ENCODE data around the gene BAG3.

BAG3 gene

DNA sequence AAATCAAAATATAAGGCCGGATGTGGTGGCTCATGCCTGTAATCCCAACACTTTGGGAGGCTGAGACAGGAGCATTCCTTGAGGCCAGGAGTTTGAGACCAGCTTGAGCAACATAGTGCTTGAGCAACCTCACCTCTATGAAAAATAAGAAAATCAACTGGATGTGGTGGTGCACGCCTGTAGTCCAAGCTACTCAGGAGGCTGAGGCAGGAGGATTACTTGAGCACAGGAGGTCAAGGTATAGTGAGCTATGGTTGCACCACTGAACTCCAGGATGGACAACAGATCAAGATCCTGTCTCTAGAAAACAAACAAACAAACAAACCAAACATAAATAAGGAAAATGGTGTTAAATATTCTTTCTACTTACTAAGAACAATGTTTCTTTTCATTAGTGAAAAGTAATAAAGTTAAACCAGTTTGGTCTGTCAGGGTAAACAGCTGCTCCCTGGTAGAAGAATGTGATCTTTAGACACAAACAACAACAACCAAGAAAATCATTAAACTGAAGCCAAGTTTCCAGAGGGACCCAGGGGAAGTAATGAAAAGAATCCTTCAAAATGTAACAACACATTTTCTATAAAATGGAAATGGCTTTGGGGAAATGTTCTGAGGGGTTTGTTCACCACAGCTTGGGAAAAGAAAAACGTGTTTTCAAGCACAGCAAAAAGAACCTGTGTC, 17.5 kb upstream of the BAG3 start:
- H3K4me1 ChIP-seq (ENCODE audit: control insufficient read depth, insufficient read depth, low read length): no peaks in the 10 kb centered on the region
- POLR2A ChIA-PET: interaction anchor here (0.6 to 0.7 kb wide), 2 partner anchors 8 to 251 kb away, joined by 3 read pairs; no protein-coding TSS in a partner anchor
- H3K36me3 ChIP-seq (ENCODE audit: control insufficient read depth in 2 of 2, insufficient read depth in 1 of 2, low read length in 2 of 2): no peaks in the 10 kb centered on the region
- CTCF ChIA-PET: interaction anchor here (0.6 to 0.7 kb wide), 2 partner anchors 58 to 108 kb away, joined by 3 read pairs; no protein-coding TSS in a partner anchor
- H3K9me3 ChIP-seq (ENCODE audit: control insufficient read depth, insufficient read depth, low read depth, low read length): no peaks in the 10 kb centered on the region
- no peak overlapping the region for H3K4me3 ChIP-seq (ENCODE audit: low read depth, low read length)
- H3K27ac ChIP-seq (ENCODE audit: extremely low read depth, low read depth, low read length): no peak overlapping the region
- TF ChIP-seq ZNF223 (tag by site-specific recombination; IDR thresholded peaks at IDR 0.05): no peak
- no peak for TF ChIP-seq ZNF19 (tag by site-specific recombination; IDR thresholded peaks at IDR 0.05; ENCODE audit: low read depth)
- TF ChIP-seq KLF9 (tag by site-specific recombination; IDR thresholded peaks at IDR 0.05; ENCODE audit: low read depth): no peak
- TF ChIP-seq, protein P1, sequence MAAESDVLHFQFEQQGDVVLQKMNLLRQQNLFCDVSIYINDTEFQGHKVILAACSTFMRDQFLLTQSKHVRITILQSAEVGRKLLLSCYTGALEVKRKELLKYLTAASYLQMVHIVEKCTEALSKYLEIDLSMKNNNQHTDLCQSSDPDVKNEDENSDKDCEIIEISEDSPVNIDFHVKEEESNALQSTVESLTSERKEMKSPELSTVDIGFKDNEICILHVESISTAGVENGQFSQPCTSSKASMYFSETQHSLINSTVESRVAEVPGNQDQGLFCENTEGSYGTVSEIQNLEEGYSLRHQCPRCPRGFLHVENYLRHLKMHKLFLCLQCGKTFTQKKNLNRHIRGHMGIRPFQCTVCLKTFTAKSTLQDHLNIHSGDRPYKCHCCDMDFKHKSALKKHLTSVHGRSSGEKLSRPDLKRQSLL (tag by site-specific recombination; IDR thresholded peaks at IDR 0.05): no peak
- TF ChIP-seq, protein P2, sequence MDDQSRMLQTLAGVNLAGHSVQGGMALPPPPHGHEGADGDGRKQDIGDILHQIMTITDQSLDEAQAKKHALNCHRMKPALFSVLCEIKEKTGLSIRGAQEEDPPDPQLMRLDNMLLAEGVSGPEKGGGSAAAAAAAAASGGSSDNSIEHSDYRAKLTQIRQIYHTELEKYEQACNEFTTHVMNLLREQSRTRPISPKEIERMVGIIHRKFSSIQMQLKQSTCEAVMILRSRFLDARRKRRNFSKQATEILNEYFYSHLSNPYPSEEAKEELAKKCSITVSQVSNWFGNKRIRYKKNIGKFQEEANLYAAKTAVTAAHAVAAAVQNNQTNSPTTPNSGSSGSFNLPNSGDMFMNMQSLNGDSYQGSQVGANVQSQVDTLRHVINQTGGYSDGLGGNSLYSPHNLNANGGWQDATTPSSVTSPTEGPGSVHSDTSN (CRISPR knock-in tag; IDR thresholded peaks at IDR 0.05): no peak
- no peak for TF ChIP-seq ZXDB (tag by site-specific recombination; IDR thresholded peaks at IDR 0.05)
- TF ChIP-seq, protein P3, sequence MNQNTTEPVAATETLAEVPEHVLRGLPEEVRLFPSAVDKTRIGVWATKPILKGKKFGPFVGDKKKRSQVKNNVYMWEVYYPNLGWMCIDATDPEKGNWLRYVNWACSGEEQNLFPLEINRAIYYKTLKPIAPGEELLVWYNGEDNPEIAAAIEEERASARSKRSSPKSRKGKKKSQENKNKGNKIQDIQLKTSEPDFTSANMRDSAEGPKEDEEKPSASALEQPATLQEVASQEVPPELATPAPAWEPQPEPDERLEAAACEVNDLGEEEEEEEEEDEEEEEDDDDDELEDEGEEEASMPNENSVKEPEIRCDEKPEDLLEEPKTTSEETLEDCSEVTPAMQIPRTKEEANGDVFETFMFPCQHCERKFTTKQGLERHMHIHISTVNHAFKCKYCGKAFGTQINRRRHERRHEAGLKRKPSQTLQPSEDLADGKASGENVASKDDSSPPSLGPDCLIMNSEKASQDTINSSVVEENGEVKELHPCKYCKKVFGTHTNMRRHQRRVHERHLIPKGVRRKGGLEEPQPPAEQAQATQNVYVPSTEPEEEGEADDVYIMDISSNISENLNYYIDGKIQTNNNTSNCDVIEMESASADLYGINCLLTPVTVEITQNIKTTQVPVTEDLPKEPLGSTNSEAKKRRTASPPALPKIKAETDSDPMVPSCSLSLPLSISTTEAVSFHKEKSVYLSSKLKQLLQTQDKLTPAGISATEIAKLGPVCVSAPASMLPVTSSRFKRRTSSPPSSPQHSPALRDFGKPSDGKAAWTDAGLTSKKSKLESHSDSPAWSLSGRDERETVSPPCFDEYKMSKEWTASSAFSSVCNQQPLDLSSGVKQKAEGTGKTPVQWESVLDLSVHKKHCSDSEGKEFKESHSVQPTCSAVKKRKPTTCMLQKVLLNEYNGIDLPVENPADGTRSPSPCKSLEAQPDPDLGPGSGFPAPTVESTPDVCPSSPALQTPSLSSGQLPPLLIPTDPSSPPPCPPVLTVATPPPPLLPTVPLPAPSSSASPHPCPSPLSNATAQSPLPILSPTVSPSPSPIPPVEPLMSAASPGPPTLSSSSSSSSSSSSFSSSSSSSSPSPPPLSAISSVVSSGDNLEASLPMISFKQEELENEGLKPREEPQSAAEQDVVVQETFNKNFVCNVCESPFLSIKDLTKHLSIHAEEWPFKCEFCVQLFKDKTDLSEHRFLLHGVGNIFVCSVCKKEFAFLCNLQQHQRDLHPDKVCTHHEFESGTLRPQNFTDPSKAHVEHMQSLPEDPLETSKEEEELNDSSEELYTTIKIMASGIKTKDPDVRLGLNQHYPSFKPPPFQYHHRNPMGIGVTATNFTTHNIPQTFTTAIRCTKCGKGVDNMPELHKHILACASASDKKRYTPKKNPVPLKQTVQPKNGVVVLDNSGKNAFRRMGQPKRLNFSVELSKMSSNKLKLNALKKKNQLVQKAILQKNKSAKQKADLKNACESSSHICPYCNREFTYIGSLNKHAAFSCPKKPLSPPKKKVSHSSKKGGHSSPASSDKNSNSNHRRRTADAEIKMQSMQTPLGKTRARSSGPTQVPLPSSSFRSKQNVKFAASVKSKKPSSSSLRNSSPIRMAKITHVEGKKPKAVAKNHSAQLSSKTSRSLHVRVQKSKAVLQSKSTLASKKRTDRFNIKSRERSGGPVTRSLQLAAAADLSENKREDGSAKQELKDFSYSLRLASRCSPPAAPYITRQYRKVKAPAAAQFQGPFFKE (tag by site-specific recombination; IDR thresholded peaks at IDR 0.05; ENCODE audit: borderline replicate concordance): no peak
- no peak for TF ChIP-seq ZBTB8A (tag by site-specific recombination; IDR thresholded peaks at IDR 0.05)
- TF ChIP-seq ZNF777 (tag by site-specific recombination; IDR thresholded peaks at IDR 0.05; ENCODE audit: borderline replicate concordance): no peak
- TF ChIP-seq, protein P4, sequence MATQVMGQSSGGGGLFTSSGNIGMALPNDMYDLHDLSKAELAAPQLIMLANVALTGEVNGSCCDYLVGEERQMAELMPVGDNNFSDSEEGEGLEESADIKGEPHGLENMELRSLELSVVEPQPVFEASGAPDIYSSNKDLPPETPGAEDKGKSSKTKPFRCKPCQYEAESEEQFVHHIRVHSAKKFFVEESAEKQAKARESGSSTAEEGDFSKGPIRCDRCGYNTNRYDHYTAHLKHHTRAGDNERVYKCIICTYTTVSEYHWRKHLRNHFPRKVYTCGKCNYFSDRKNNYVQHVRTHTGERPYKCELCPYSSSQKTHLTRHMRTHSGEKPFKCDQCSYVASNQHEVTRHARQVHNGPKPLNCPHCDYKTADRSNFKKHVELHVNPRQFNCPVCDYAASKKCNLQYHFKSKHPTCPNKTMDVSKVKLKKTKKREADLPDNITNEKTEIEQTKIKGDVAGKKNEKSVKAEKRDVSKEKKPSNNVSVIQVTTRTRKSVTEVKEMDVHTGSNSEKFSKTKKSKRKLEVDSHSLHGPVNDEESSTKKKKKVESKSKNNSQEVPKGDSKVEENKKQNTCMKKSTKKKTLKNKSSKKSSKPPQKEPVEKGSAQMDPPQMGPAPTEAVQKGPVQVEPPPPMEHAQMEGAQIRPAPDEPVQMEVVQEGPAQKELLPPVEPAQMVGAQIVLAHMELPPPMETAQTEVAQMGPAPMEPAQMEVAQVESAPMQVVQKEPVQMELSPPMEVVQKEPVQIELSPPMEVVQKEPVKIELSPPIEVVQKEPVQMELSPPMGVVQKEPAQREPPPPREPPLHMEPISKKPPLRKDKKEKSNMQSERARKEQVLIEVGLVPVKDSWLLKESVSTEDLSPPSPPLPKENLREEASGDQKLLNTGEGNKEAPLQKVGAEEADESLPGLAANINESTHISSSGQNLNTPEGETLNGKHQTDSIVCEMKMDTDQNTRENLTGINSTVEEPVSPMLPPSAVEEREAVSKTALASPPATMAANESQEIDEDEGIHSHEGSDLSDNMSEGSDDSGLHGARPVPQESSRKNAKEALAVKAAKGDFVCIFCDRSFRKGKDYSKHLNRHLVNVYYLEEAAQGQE (tag by site-specific recombination; IDR thresholded peaks at IDR 0.05): no peak
- no peak for TF ChIP-seq BCL11A (tag by site-specific recombination; IDR thresholded peaks at IDR 0.05; ENCODE audit: low read depth)
- TF ChIP-seq, protein P5, sequence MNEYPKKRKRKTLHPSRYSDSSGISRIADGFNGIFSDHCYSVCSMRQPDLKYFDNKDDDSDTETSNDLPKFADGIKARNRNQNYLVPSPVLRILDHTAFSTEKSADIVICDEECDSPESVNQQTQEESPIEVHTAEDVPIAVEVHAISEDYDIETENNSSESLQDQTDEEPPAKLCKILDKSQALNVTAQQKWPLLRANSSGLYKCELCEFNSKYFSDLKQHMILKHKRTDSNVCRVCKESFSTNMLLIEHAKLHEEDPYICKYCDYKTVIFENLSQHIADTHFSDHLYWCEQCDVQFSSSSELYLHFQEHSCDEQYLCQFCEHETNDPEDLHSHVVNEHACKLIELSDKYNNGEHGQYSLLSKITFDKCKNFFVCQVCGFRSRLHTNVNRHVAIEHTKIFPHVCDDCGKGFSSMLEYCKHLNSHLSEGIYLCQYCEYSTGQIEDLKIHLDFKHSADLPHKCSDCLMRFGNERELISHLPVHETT (tag by site-specific recombination; IDR thresholded peaks at IDR 0.05): no peak
- TF ChIP-seq ZNF174 (tag by site-specific recombination; IDR thresholded peaks at IDR 0.05): no peak
- TF ChIP-seq ZNF600 (tag by site-specific recombination; IDR thresholded peaks at IDR 0.05): no peak
- no peak for TF ChIP-seq ZNF302 (tag by site-specific recombination; IDR thresholded peaks at IDR 0.05; ENCODE audit: low read depth)
- TF ChIP-seq, protein P6, sequence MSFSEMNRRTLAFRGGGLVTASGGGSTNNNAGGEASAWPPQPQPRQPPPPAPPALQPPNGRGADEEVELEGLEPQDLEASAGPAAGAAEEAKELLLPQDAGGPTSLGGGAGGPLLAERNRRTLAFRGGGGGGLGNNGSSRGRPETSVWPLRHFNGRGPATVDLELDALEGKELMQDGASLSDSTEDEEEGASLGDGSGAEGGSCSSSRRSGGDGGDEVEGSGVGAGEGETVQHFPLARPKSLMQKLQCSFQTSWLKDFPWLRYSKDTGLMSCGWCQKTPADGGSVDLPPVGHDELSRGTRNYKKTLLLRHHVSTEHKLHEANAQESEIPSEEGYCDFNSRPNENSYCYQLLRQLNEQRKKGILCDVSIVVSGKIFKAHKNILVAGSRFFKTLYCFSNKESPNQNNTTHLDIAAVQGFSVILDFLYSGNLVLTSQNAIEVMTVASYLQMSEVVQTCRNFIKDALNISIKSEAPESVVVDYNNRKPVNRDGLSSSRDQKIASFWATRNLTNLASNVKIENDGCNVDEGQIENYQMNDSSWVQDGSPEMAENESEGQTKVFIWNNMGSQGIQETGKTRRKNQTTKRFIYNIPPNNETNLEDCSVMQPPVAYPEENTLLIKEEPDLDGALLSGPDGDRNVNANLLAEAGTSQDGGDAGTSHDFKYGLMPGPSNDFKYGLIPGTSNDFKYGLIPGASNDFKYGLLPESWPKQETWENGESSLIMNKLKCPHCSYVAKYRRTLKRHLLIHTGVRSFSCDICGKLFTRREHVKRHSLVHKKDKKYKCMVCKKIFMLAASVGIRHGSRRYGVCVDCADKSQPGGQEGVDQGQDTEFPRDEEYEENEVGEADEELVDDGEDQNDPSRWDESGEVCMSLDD (tag by site-specific recombination; IDR thresholded peaks at IDR 0.05): no peak
- TF ChIP-seq ZNF114 (tag by site-specific recombination; IDR thresholded peaks at IDR 0.05): no peak
- TF ChIP-seq ZNF610 (tag by site-specific recombination; IDR thresholded peaks at IDR 0.05; ENCODE audit: borderline replicate concordance): no peak
- TF ChIP-seq ZNF626 (tag by site-specific recombination; IDR thresholded peaks at IDR 0.05): no peak

All from HEK293 (cell line).